Dendritic cell treated with granulocyte-macrophage colony-stimulating factor and Interleukin-4, amounts not matched to agents 40 ng/mL and 50 ng/mL, for 4 days (primary cell): ENCODE measurements around the gene MAP3K5.
"Not testable (repeated sequence)": the region's sequence is repeated elsewhere in the genome, so short reads cannot be mapped to it uniquely, and the experiment has no call there.

Experiments used
- H3K27ac Mint-ChIP-seq: one replicate; pipeline ENCODE4 v1.8.0; 2022; ENCODE audit warnings: mild to moderate bottlenecking, mixed read lengths
- H3K27me3 Mint-ChIP-seq: one replicate; pipeline ENCODE4 v1.8.0; 2022; ENCODE audit warnings: mild to moderate bottlenecking, mixed read lengths
- H3K36me3 Mint-ChIP-seq: one replicate; pipeline ENCODE4 v1.8.0; 2022; ENCODE audit warnings: low read depth, mixed read lengths
- H3K4me1 Mint-ChIP-seq: one replicate; pipeline ENCODE4 v1.8.0; 2022; ENCODE audit warnings: low read depth, mixed read lengths
- H3K4me3 Mint-ChIP-seq: one replicate; pipeline ENCODE4 v1.8.0; 2022; ENCODE audit warnings: mild to moderate bottlenecking, moderate library complexity, mixed read lengths
- H3K9me3 Mint-ChIP-seq: one replicate; pipeline ENCODE4 v1.8.0; 2022; ENCODE audit warnings: mixed read lengths
- intact Hi-C: fragments of 100-400 bp; cut with micrococcal nuclease; formaldehyde crosslinking; loops from one replicate; pipeline ENCODE4 v1.15.0; 2022

MAP3K5 gene, protein sequence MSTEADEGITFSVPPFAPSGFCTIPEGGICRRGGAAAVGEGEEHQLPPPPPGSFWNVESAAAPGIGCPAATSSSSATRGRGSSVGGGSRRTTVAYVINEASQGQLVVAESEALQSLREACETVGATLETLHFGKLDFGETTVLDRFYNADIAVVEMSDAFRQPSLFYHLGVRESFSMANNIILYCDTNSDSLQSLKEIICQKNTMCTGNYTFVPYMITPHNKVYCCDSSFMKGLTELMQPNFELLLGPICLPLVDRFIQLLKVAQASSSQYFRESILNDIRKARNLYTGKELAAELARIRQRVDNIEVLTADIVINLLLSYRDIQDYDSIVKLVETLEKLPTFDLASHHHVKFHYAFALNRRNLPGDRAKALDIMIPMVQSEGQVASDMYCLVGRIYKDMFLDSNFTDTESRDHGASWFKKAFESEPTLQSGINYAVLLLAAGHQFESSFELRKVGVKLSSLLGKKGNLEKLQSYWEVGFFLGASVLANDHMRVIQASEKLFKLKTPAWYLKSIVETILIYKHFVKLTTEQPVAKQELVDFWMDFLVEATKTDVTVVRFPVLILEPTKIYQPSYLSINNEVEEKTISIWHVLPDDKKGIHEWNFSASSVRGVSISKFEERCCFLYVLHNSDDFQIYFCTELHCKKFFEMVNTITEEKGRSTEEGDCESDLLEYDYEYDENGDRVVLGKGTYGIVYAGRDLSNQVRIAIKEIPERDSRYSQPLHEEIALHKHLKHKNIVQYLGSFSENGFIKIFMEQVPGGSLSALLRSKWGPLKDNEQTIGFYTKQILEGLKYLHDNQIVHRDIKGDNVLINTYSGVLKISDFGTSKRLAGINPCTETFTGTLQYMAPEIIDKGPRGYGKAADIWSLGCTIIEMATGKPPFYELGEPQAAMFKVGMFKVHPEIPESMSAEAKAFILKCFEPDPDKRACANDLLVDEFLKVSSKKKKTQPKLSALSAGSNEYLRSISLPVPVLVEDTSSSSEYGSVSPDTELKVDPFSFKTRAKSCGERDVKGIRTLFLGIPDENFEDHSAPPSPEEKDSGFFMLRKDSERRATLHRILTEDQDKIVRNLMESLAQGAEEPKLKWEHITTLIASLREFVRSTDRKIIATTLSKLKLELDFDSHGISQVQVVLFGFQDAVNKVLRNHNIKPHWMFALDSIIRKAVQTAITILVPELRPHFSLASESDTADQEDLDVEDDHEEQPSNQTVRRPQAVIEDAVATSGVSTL (N-terminal part only)

DNA sequence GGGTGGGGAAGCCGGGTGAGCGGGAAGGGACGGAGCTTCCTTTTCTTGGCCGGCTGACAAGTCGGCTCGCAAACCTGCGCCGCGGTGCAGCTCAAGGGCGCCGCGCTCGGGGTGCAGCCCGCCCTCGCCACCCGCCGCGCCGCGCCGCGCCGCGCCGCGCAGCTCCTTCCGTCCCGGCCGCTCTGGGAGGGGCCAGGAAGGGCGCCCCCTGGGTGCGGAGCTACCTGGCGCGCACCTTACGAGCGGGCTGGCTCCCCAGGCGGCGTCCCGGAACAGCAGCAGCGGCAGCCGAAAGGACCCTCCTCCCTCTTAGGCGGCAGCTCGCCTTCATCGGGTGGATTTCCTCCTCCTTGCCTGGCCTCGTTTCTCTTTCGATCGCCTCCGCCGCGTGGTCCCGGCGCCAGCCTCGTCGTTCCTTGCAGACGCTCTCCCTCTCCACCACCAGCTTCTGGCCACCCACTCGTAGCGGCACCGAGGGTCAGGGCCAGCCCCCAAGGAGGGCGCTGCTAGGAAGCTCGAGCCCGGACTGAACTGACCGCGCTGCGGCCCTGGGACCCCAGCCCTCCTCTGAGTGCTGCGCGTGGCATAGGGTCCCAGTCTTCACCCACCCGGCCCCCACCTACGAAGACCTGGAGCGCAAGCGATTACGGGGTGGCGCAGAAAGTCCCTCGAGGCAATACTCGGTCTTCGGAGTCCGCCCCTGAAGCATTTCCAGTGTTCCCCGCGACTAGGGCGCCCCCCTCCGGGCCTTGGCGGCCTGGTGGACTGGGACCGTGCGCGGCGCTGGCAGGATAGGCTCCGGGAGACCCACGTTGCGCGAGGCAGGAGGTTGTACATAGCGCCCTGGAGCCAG lies at the start of gene MAP3K5:
MAP3K5 (minus strand) TSS at position 68 of the 853 bp plus-strand sequence. CDS start 320 bp downstream, outside the sequence.
- Mint-ChIP-seq H3K36me3 (peaks cover 30% of the 10 kb centered on the region), H3K4me1 (peaks cover 50% of the 10 kb centered on the region), H3K27ac (peak within 1 kb of the TSS; percentile 99), H3K9me3 (no peaks in the 10 kb centered on the region), H3K27me3 (no peaks in the 10 kb centered on the region), H3K4me3 (peak within 1 kb of the TSS; percentile 99)
- intact Hi-C loops, result loop anchor here (1.0 to 10.0 kb wide), 2 partner anchors 148 to 208 kb away; no protein-coding TSS in a partner anchor

- no peak overlapping the region for H3K4me3 Mint-ChIP-seq
- no peaks in the 10 kb centered on the region for H3K9me3 Mint-ChIP-seq
- no peaks in the 10 kb centered on the region for H3K27me3 Mint-ChIP-seq
- H3K4me1 Mint-ChIP-seq, result no peaks in the 10 kb centered on the region
- H3K36me3 Mint-ChIP-seq, result peaks cover 14% of the 10 kb centered on the region
- H3K27ac Mint-ChIP-seq, result no peak overlapping the region
- intact Hi-C loops, result no loop called here
Measured at GRCh38 chr6:136840276-136841001, 48.2 kb upstream of the MAP3K5 start.

GRCh38 chr6:136831873-136832562 lies 39.7 kb upstream of the MAP3K5 start:
- Mint-ChIP-seq H3K9me3 (peaks cover 19% of the 10 kb centered on the region), H3K4me1 (peaks cover 5% of the 10 kb centered on the region), H3K27me3 (no peaks in the 10 kb centered on the region), H3K27ac (no peak overlapping the region), H3K4me3 (no peak overlapping the region), H3K36me3 (peaks cover 65% of the 10 kb centered on the region)
- intact Hi-C loops, result no loop called here

DNA sequence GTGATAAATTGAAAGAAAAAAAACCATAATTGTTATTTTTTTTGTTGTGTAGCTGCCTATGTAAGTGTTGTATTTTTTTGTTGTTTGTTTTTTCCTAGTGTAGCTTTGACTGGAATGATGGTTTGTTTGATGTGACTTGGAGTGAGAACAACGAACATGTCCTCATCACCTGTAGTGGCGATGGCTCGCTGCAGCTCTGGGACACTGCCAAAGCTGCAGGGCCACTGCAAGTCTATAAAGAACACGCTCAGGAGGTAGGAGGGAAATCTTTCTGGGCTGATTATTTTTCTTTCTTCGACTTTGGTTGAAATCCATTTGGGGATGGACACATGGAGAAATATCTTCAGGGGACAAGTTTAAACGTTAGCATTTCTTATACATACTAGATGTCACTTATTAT lies 33.9 kb upstream of the MAP3K5 start:
- H3K4me1 Mint-ChIP-seq, result peaks cover 26% of the 10 kb centered on the region
- no peaks in the 10 kb centered on the region for H3K27me3 Mint-ChIP-seq
- H3K9me3 Mint-ChIP-seq, result peaks cover 6% of the 10 kb centered on the region
- intact Hi-C loops, result no loop called here
- no peak overlapping the region for H3K4me3 Mint-ChIP-seq
- H3K36me3 Mint-ChIP-seq, result peaks cover 46% of the 10 kb centered on the region
- no peak overlapping the region for H3K27ac Mint-ChIP-seq

- Mint-ChIP-seq H3K4me3 (peak overlapping the region; percentile 87), H3K27ac (peak overlapping the region; percentile 86), H3K4me1 (peaks cover 21% of the 10 kb centered on the region), H3K9me3 (no peaks in the 10 kb centered on the region), H3K27me3 (no peaks in the 10 kb centered on the region), H3K36me3 (peaks cover 21% of the 10 kb centered on the region)
- intact Hi-C loops, result no loop called here
Measured at GRCh38 chr6:136823128-136823660, 30.9 kb upstream of the MAP3K5 start.

DNA sequence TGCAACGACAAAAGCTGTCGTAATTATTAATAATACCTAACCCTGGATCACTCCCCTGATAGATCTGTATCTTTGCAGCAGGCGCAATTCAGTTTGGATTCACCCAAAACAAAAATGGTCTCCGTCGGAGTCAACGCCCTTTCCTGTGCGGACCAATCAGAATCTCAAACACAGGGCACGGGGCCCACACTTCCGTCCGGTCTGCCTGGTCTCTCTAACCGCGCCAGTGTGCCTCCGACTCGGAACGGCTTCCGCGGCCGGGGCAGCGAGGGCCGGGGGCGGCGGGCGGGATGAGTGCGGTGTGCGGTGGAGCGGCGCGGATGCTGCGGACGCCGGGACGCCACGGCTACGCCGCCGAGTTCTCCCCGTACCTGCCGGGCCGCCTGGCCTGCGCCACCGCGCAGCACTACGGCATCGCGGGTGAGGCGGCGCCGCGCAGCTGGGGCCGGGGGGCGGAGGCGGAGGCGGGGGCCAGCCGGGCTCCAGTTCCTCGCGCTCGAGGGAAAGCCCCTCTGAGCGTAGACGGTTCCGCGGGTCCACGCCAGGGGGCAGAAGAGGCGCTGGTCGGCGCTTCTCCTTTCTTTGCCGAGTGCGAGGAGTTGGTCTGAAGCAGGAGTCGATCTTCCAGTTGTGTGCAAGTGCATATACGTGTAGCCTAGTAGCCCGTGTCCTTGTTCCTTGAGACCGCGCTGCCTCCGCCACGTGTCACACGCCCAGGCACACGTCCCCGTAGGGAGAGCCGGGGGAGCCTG lies 30.3 kb upstream of the MAP3K5 start, which contains the start of gene PEX7:
PEX7 (plus strand) TSS at position 217 of the 752 bp plus-strand sequence; CDS start at position 291, 74 bp downstream.
- Mint-ChIP-seq H3K9me3 (no peaks in the 10 kb centered on the region), H3K27ac (peak within 1 kb of the TSS; percentile 86)
- intact Hi-C loops, result no loop called here

DNA sequence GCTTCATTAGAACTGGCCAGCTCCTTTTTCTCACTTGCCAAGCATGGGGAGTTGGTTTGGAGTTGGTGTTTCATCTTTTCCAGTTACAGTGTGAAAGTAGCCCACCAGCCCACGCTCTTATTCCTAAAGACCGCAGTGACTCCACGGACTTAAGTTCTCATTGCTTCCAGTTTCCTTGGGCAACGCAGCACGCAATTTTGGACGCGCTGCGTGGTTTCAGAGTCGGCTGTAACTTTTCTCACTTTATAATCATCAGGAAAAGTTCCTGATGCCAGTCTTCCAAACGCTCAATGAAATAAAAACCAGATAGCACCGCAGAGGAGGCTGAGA lies 29.7 kb upstream of the MAP3K5 start:
- H3K27me3 Mint-ChIP-seq, result no peaks in the 10 kb centered on the region
- peaks cover 12% of the 10 kb centered on the region for H3K36me3 Mint-ChIP-seq
- intact Hi-C loops, result no loop called here
- peak overlapping the region; percentile 87 for H3K4me3 Mint-ChIP-seq
- H3K9me3 Mint-ChIP-seq, result no peaks in the 10 kb centered on the region
- H3K4me1 Mint-ChIP-seq, result peaks cover 21% of the 10 kb centered on the region
- peak overlapping the region; percentile 86 for H3K27ac Mint-ChIP-seq

More for the DNA sequence above, 30.3 kb upstream of the MAP3K5 start, which contains the start of gene PEX7:
- H3K27me3 Mint-ChIP-seq, result no peaks in the 10 kb centered on the region
- peak within 1 kb of the TSS; percentile 87 for H3K4me3 Mint-ChIP-seq
- H3K36me3 Mint-ChIP-seq, result peaks cover 18% of the 10 kb centered on the region
- H3K4me1 Mint-ChIP-seq, result peaks cover 21% of the 10 kb centered on the region

DNA sequence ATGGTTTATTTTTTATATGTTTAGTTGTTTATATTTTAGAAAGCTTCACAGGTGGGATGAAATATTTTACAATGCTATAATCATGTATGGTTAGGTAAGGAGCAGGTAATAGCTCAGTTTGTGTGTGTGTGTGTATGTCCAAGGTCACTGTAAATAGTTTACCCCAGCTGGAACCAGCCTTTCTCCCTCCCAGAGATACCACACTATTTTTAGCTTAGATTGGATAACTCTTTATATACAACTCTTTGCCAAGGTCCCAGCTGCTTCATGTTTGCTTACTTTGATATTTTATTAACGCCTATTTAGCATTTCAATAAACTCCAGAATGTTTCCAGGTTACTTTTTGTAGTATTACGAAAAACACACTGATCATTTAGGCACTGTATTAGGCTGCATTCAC lies 28.3 kb upstream of the MAP3K5 start:
- intact Hi-C loops, result no loop called here
- H3K4me3 Mint-ChIP-seq, result no peak overlapping the region
- H3K27ac Mint-ChIP-seq, result no peak overlapping the region
- peaks cover 21% of the 10 kb centered on the region for H3K4me1 Mint-ChIP-seq
- no peaks in the 10 kb centered on the region for H3K9me3 Mint-ChIP-seq
- H3K27me3 Mint-ChIP-seq, result no peaks in the 10 kb centered on the region
- H3K36me3 Mint-ChIP-seq, result no peaks in the 10 kb centered on the region

DNA sequence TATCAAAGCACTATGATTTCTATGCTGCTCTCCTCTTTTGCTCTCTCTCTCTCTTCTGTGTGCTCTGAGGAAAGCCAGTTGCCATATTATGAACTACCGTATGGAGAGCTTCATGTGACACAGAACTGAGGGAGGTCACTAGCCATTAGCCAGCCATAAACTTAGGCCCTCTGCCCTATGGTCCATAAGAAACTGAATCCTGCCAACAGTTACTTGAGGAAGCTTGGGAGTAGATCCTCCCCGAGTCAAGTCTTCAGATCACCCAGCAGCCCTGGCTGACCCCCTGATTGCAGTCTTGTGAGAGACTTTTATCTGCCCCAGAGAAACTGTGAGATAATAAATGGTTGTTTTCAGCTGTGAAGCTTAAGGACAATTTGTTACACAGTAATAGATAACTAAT lies 24.4 kb upstream of the MAP3K5 start:
- Mint-ChIP-seq H3K36me3 (no peaks in the 10 kb centered on the region), H3K27me3 (no peaks in the 10 kb centered on the region), H3K27ac (no peak overlapping the region), H3K9me3 (no peaks in the 10 kb centered on the region), H3K4me3 (no peak overlapping the region), H3K4me1 (peaks cover 5% of the 10 kb centered on the region)
- intact Hi-C loops, result no loop called here

DNA sequence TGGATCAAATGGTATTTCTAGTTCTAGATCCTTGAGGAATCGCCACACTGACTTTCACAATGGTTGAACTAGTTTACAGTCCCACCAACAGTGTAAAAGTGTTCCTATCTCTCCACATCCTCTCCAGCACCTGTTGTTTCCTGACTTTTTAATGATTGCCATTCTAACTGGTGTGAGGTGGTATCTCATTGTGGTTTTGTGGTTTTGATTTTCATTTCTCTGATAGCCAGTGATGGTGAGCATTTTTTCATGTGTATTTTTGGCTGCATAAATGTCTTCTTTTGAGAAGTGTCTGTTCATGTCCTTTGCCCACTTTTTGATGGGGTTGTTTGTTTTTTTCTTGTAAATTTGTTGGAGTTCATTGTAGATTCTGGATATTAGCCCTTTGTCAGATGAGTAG lies 23.3 kb upstream of the MAP3K5 start:
- H3K4me3 Mint-ChIP-seq, H3K4me1 Mint-ChIP-seq, intact Hi-C loops: not testable (repeated sequence)

DNA sequence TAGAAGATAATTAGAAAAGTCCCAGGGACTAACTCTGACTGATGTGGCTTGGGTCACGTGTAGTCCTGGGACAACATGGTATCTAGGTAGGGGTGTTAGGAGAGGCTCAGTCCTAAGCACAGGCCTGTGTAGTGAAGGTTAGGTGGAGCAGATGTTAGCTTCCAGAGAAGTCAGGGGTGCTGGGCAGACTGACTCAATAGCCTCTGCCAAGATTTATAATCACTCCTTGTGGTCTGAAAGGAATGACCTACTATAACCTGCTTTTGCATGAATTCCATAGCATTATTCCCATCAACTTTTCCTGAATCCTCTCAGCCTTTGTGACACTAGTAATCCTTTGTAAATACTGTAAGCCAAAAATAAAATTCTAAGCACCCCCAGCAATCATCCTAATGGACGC lies 19.9 kb upstream of the MAP3K5 start:
- Mint-ChIP-seq H3K27me3 (no peaks in the 10 kb centered on the region), H3K27ac (no peak overlapping the region), H3K36me3 (no peaks in the 10 kb centered on the region), H3K9me3 (no peaks in the 10 kb centered on the region), H3K4me1 (no peaks in the 10 kb centered on the region), H3K4me3 (no peak overlapping the region)
- intact Hi-C loops, result no loop called here

More for the DNA sequence above, 23.3 kb upstream of the MAP3K5 start:
- not testable (repeated sequence) for H3K27ac Mint-ChIP-seq, H3K9me3 Mint-ChIP-seq, H3K27me3 Mint-ChIP-seq, H3K36me3 Mint-ChIP-seq
